B cell (primary cell): Measurements from ENCODE around the gene ARID4B.

Experiments
- CTCF ChIP-seq: fragments of 200-600 bp; IDR thresholded peaks from one replicate; pipeline ENCODE4 v1.8.0; 2022; ENCODE audit warnings: antibody characterized with exemption, mild to moderate bottlenecking
- EZH2 ChIP-seq: IDR thresholded peaks from 2 replicates; pipeline ENCODE4 v1.6.1; 2012; ENCODE audit warnings: borderline replicate concordance, low read depth, mild to moderate bottlenecking, moderate library complexity, low read length; ENCODE audit not compliant: insufficient read depth, poor library complexity, severe bottlenecking

GRCh38 chr1:235253219-235253962 lies 74.6 kb downstream of the ARID4B start:
- TF ChIP-seq CTCF, result peak; percentile 94
- TF ChIP-seq EZH2, result no peak
